Heart left ventricle (tissue), 13 donors: ENCODE results near the gene NUMA1.

ENCODE experiments used
- CTCF ChIP-seq, 12 donors: fragments of 200-600 bp; sonication (generic) in 4 of 12; IDR thresholded peaks; one replicate each; pipeline versions ENCODE4 v1.5.0 to v1.8.0; 2018 to 2022; ENCODE audit warnings: antibody characterized with exemption in 12 of 12, mild to moderate bottlenecking in 5 of 12
- POLR2A ChIP-seq, 2 donors: fragments of 450-650 bp; IDR thresholded peaks; one replicate each; pipeline ENCODE4 v1.6.1; 2017; ENCODE audit warnings: antibody characterized with exemption in 2 of 2, mild to moderate bottlenecking in 2 of 2, moderate library complexity in 2 of 2
- donor health status: ischemic (EF 13 %, LVEDD 7.1; RV severe dilation, severe dysfunction).
- donor health status: DM: no; HTN: yes; CAD: no.
- donor health status: DM: no; HTN: no; CAD: no.
- donor health status: ischemic (EF 25% LVEDD 6.9; RV normal size, moderate dysfunction).
- donor health status: ischemic (EF 25% LVEDD 5.7; RV mildly dilated, moderate dysfunction).
- donor health status: ischemic (EF 35%, LVEDD 5.7; RV mildly dilated, moderate dysfunction).
- donor health status: nonischemic (EF 11% LVEDD 7.7; RV severe dilation, severe dysfunction).
- donor health status: DM: yes; HTN: yes; CAD: no.
- donor health status: PGD.
- donor health status: ischemic (EF 29% LVEDD 5.4; RV normal size, mild dysfunction).
- donor health status: nonischemic (EF 23%, LVEDD 6.1; RV moderate dilation, normal function).

GRCh38 chr11:72039031-72039855 is 41.1 kb downstream of the NUMA1 start:
- TF ChIP-seq CTCF (IDR thresholded peaks at IDR 0.05) (no peak), POLR2A (IDR thresholded peaks at IDR 0.05) (no peak)
